B cell (primary cell): ENCODE data around the gene ABCB6. TPM values are rescaled to one million over a fixed set of nuclear protein-coding genes. Genes with fewer than 3 reads are reported as not detected.

Experiments
- ATAC-seq: fragments of 200-7000 bp; cut with Tn5 transposase; one replicate; pipeline ENCODE4 v1.10.0; 2021; ENCODE audit warnings: low read depth, mild to moderate bottlenecking, moderate number of reproducible peaks, moderate library complexity
- CTCF ChIA-PET: fragments of 350-600 bp; sonication (Branson Sonifier 250); formaldehyde crosslinking; loops from one replicate; lab custom pipeline; 2021; ENCODE audit warnings: antibody characterized with exemption, inconsistent platforms; lab: Charles Lee
- POLR2A ChIA-PET: fragments of 350-600 bp; sonication (Branson Sonifier 250); formaldehyde crosslinking; loops from one replicate; lab custom pipeline; 2021; ENCODE audit warnings: antibody characterized with exemption; lab: Charles Lee
- DNase-seq: peaks from one replicate; pipeline ENCODE4 v3.0.0; 2013
- H2AFZ ChIP-seq: 2 replicates; pipeline ENCODE4 v1.6.1; 2012; ENCODE audit warnings: mild to moderate bottlenecking, low read depth, low read length; ENCODE audit not compliant: insufficient read depth, poor library complexity, severe bottlenecking
- H3K27ac ChIP-seq, 2 donors: 1 replicate in 1 of 2; 2 replicates in 1 of 2; pipeline ENCODE4 v1.5.1; 2012 to 2013; ENCODE audit warnings: low read length in 2 of 2, mild to moderate bottlenecking in 2 of 2, moderate library complexity in 1 of 2
- H3K27me3 ChIP-seq, 4 experiments: fragments of 200-600 bp in 1 of 4; sonication (generic) in 1 of 4; replicated peaks in 1 of 4; 1 replicate in 2 of 4; 2 replicates in 2 of 4; pipeline versions ENCODE4 v1.6.1 to v1.7.0; 2013 to 2016; ENCODE audit warnings: low read length in 3 of 4, mild to moderate bottlenecking in 2 of 4, mixed read lengths in 1 of 4, moderate library complexity in 1 of 4; ENCODE audit not compliant: insufficient read depth in 4 of 4, control insufficient read depth in 3 of 4; ENCODE audit errors: control extremely low read depth in 1 of 4
- H3K36me3 ChIP-seq, 2 experiments: replicated peaks in 1 of 2; 1 replicate in 1 of 2; 2 replicates in 1 of 2; pipeline versions ENCODE4 v1.6.1 to v1.7.1; 2013; ENCODE audit warnings: low read length in 1 of 2; ENCODE audit not compliant: insufficient read depth in 2 of 2, control insufficient read depth in 1 of 2; ENCODE audit errors: control extremely low read depth in 1 of 2, extremely low read depth in 1 of 2
- H3K4me1 ChIP-seq, 2 donors: fragments of 200-600 bp in 1 of 2; sonication (generic) in 1 of 2; 1 replicate in 1 of 2; 2 replicates in 1 of 2; pipeline versions ENCODE4 v1.5.1 to v1.6.1; 2013 to 2017; ENCODE audit warnings: low read length in 2 of 2; ENCODE audit not compliant: control insufficient read depth in 2 of 2, insufficient read depth in 2 of 2
- H3K4me2 ChIP-seq: replicated peaks from 2 replicates; pipeline ENCODE3; 2012; ENCODE audit warnings: mild to moderate bottlenecking, low read depth, low read length; ENCODE audit not compliant: poor library complexity, severe bottlenecking
- H3K4me3 ChIP-seq, 5 experiments: fragments of 200-600 bp in 1 of 5; sonication (generic) in 1 of 5; 1 replicate in 3 of 5; 2 replicates in 2 of 5; pipeline versions ENCODE4 v1.5.1 to v1.7.0; 2011 to 2016; ENCODE audit warnings: low read length in 4 of 5, mild to moderate bottlenecking in 4 of 5, low read depth in 2 of 5, control low read depth in 1 of 5, moderate library complexity in 1 of 5; ENCODE audit not compliant: insufficient read depth in 1 of 5; ENCODE audit errors: control extremely low read depth in 1 of 5, extremely low read depth in 1 of 5
- H3K79me2 ChIP-seq: fragments of 200-600 bp; sonication (generic); one replicate; pipeline ENCODE4 v1.6.0; 2016; ENCODE audit warnings: low read length; ENCODE audit not compliant: control insufficient read depth, insufficient read depth
- H3K9ac ChIP-seq: fragments of 200-600 bp; sonication (generic); 2 replicates; pipeline ENCODE4 v1.6.1; 2017; ENCODE audit warnings: mild to moderate bottlenecking, low read length, moderate library complexity
- H3K9me3 ChIP-seq, 3 donors: one replicate each; pipeline versions ENCODE4 v1.6.1 to v1.7.1; 2013; ENCODE audit warnings: low read length in 2 of 3; ENCODE audit not compliant: control insufficient read depth in 2 of 3, insufficient read depth in 1 of 3; ENCODE audit errors: control extremely low read depth in 1 of 3
- H4K20me1 ChIP-seq: 2 replicates; pipeline ENCODE4 v1.6.0; 2012; ENCODE audit warnings: mild to moderate bottlenecking, low read length; ENCODE audit not compliant: insufficient read depth, control insufficient read depth, poor library complexity, severe bottlenecking
- H3K27ac Mint-ChIP-seq: one replicate; pipeline ENCODE4 v1.8.0; 2021; ENCODE audit warnings: mixed read lengths
- H3K27me3 Mint-ChIP-seq: one replicate; pipeline ENCODE4 v1.8.0; 2021; ENCODE audit warnings: mixed read lengths
- H3K4me1 Mint-ChIP-seq: one replicate; pipeline ENCODE4 v1.8.0; 2021; ENCODE audit warnings: mixed read lengths
- H3K4me3 Mint-ChIP-seq: one replicate; pipeline ENCODE4 v1.8.0; 2021; ENCODE audit warnings: mixed read lengths
- H3K9me3 Mint-ChIP-seq: one replicate; pipeline ENCODE4 v1.8.0; 2022; ENCODE audit warnings: mixed read lengths; ENCODE audit not compliant: insufficient read depth
- CTCF ChIP-seq: fragments of 200-600 bp; IDR thresholded peaks from one replicate; pipeline ENCODE4 v1.8.0; 2022; ENCODE audit warnings: antibody characterized with exemption, mild to moderate bottlenecking
- EZH2 ChIP-seq: IDR thresholded peaks from 2 replicates; pipeline ENCODE4 v1.6.1; 2012; ENCODE audit warnings: borderline replicate concordance, low read depth, mild to moderate bottlenecking, moderate library complexity, low read length; ENCODE audit not compliant: insufficient read depth, poor library complexity, severe bottlenecking
- WGBS: methylation state at CpG from one replicate; pipeline ENCODE4 v1.1.5; 2013; ENCODE audit warnings: missing lambda C conversion rate; ENCODE audit not compliant: insufficient coverage; 5-methylcytosine and 5-hydroxymethylcytosine counted together
- intact Hi-C: fragments of 100-400 bp; cut with micrococcal nuclease; formaldehyde crosslinking; loops from one replicate; pipeline ENCODE4 v1.10.0; 2022
- polyA plus RNA-seq: library from polyadenylated mRNA; depleted of rRNA; stranded (reverse); fragments of >200 nt; gene quantifications from 2 replicates; pipeline ENCODE4 v1.2.3, GENCODE V29; 2012
- total RNA-seq, 2 donors: library from RNA; stranded (reverse); fragments of 120-200 nt in 1 of 2; gene quantifications; 1 replicate in 1 of 2; 2 replicates in 1 of 2; pipeline versions ENCODE4 v1.2.3 to v1.2.4, GENCODE V29; 2013 to 2022

ABCB6 gene
- total and polyA plus RNA-seq, 2 donors (not counting 1 experiment from before 2014, with no cell fraction given), result 10.5 to 15.3 TPM

GRCh38 chr2:219252900-219253752 lies 34.4 kb upstream of the ABCB6 start, which contains the start of gene TUBA4B:
TUBA4B (plus strand) TSS chr2:219253243; CDS start chr2:219253408, 165 bp downstream.
- ChIA-PET CTCF (interaction anchor here (0.6 to 7.6 kb wide), 16 partner anchors 8 to 82 kb away, joined by 3 to 97 read pairs (median 10); partner anchors contain the start of genes ABCB6, ANKZF1, ATG9A and CNPPD1), POLR2A (interaction anchor here (0.6 to 4.2 kb wide), 14 partner anchors 8 to 356 kb away, joined by 3 to 106 read pairs (median 6); partner anchors contain the start of genes ABCB6, ANKZF1, ATG9A and CNPPD1)
- Histone ChIP-seq H3K27ac (peak within 1 kb of the TSS; percentile 93 to 94), H3K4me3 (peak within 1 kb of the TSS; percentile 83 to 97 (median 90)), H3K79me2 (peaks cover 48% of the 10 kb centered on the region), H3K9ac (peak within 1 kb of the TSS; percentile 90), H3K36me3 (peaks cover 2 to 31% of the 10 kb centered on the region in 2 experiments), H3K4me2 (peak within 1 kb of the TSS; percentile 100), H3K4me1 (peaks cover 42 to 52% of the 10 kb centered on the region in 2 donors), H3K27me3 (no peaks in the 10 kb centered on the region), H4K20me1 (peaks cover 22% of the 10 kb centered on the region), H2AFZ (peak within 1 kb of the TSS; percentile 93), H3K9me3 (no peaks in the 10 kb centered on the region)
- Mint-ChIP-seq H3K27me3 (no peaks in the 10 kb centered on the region), H3K4me1 (peaks cover 57% of the 10 kb centered on the region), H3K9me3 (no peaks in the 10 kb centered on the region), H3K4me3 (peak within 1 kb of the TSS; percentile 87), H3K27ac (peak within 1 kb of the TSS; percentile 96)
- WGBS, result under 1% methylated on average over 39 of the region's 49 CpGs
- DNase-seq (peak; percentile 64), ATAC-seq (peak; percentile 12)
- intact Hi-C loops, result loop anchor here (1.0 to 5.0 kb wide), 5 partner anchors 8 to 1036 kb away; partner anchors contain the start of genes ARPC2, GLB1L, NHEJ1 and STK16
- TF ChIP-seq CTCF (no peak), EZH2 (no peak)
